Measurements from ENCODE around the gene FRG1.

GRCh38 chr4:189981970-189982369 lies 41.3 kb downstream of the FRG1 start:
- TF ChIP-seq CTCF (IDR thresholded peaks at IDR 0.05) = no peak
- no peak for TF ChIP-seq POLR2A (IDR thresholded peaks at IDR 0.05)
